Heart left ventricle (tissue), 13 donors: Measurements from ENCODE around the gene SHROOM2.

Source experiments
- CTCF ChIP-seq, 12 donors: fragments of 200-600 bp; sonication (generic) in 4 of 12; IDR thresholded peaks; one replicate each; pipeline versions ENCODE4 v1.5.0 to v1.8.0; 2018 to 2022; ENCODE audit warnings: antibody characterized with exemption in 12 of 12, mild to moderate bottlenecking in 5 of 12
- POLR2A ChIP-seq, 2 donors: fragments of 450-650 bp; IDR thresholded peaks; one replicate each; pipeline ENCODE4 v1.6.1; 2017; ENCODE audit warnings: antibody characterized with exemption in 2 of 2, mild to moderate bottlenecking in 2 of 2, moderate library complexity in 2 of 2
- donor health status: ischemic (EF 13 %, LVEDD 7.1; RV severe dilation, severe dysfunction).
- donor health status: DM: no; HTN: yes; CAD: no.
- donor health status: DM: no; HTN: no; CAD: no.
- donor health status: ischemic (EF 25% LVEDD 6.9; RV normal size, moderate dysfunction).
- donor health status: ischemic (EF 25% LVEDD 5.7; RV mildly dilated, moderate dysfunction).
- donor health status: ischemic (EF 35%, LVEDD 5.7; RV mildly dilated, moderate dysfunction).
- donor health status: nonischemic (EF 11% LVEDD 7.7; RV severe dilation, severe dysfunction).
- donor health status: DM: yes; HTN: yes; CAD: no.
- donor health status: PGD.
- donor health status: ischemic (EF 29% LVEDD 5.4; RV normal size, mild dysfunction).
- donor health status: nonischemic (EF 23%, LVEDD 6.1; RV moderate dilation, normal function).

- no peak for TF ChIP-seq CTCF (IDR thresholded peaks at IDR 0.05)
- no peak for TF ChIP-seq POLR2A (IDR thresholded peaks at IDR 0.05)
Measured at GRCh38 chrX:9992724-9993123, 206.5 kb downstream of the SHROOM2 start.
